DOHH2 (cell line): ENCODE results near the gene TMEM176A.

ENCODE experiments used
- H3F3A ChIP-seq: fragments of 200-600 bp; sonication (generic), shearing (Covaris generic); 2 replicates; pipeline ENCODE4 v1.6.0; 2016; ENCODE audit warnings: antibody characterized with exemption, mild to moderate bottlenecking; ENCODE audit not compliant: control insufficient read depth, insufficient read depth
- H3K27ac ChIP-seq: fragments of 200-600 bp; sonication (generic); 2 replicates; pipeline ENCODE4 v1.5.1; 2014; ENCODE audit warnings: low read depth, mild to moderate bottlenecking, low read length, moderate library complexity
- H3K27me3 ChIP-seq: fragments of 200-600 bp; sonication (generic); 2 replicates; pipeline ENCODE4 v1.6.1; 2014; ENCODE audit warnings: mild to moderate bottlenecking, low read length, mixed read lengths; ENCODE audit not compliant: control insufficient read depth
- H3K36me3 ChIP-seq: fragments of 200-600 bp; sonication (generic); 2 replicates; pipeline ENCODE4 v1.6.1; 2014; ENCODE audit warnings: mild to moderate bottlenecking, low read length, moderate library complexity, mixed read lengths; ENCODE audit not compliant: control insufficient read depth
- H3K4me1 ChIP-seq: fragments of 200-600 bp; sonication (generic); 2 replicates; pipeline ENCODE4 v1.6.1; 2014; ENCODE audit warnings: mild to moderate bottlenecking, low read length, mixed read lengths; ENCODE audit not compliant: control insufficient read depth
- H3K4me2 ChIP-seq: fragments of 200-600 bp; sonication (generic); 2 replicates; pipeline ENCODE4 v1.6.0; 2014; ENCODE audit warnings: mild to moderate bottlenecking, low read length, moderate library complexity
- H3K4me3 ChIP-seq: fragments of 200-600 bp; sonication (generic); 2 replicates; pipeline ENCODE4 v1.5.1; 2014; ENCODE audit warnings: mild to moderate bottlenecking, low read length, mixed read lengths
- H3K79me2 ChIP-seq: fragments of 200-600 bp; sonication (generic); 2 replicates; pipeline ENCODE4 v1.6.1; 2014; ENCODE audit warnings: mild to moderate bottlenecking, low read length, mixed read lengths; ENCODE audit not compliant: control insufficient read depth
- H3K9me2 ChIP-seq: fragments of 200-600 bp; sonication (generic); replicated peaks from 2 replicates; pipeline ENCODE4 v1.6.1; 2014; ENCODE audit warnings: mild to moderate bottlenecking, low read length, mixed read lengths; ENCODE audit not compliant: control insufficient read depth
- H3K9me3 ChIP-seq: fragments of 200-600 bp; sonication (generic); 2 replicates; pipeline ENCODE4 v1.6.1; 2014; ENCODE audit warnings: antibody characterized with exemption, low read length, mixed read lengths; ENCODE audit not compliant: control insufficient read depth, insufficient read depth
- H4K20me1 ChIP-seq: fragments of 200-600 bp; sonication (generic); 2 replicates; pipeline ENCODE4 v1.6.0; 2014; ENCODE audit warnings: low read depth, mild to moderate bottlenecking, antibody characterized with exemption, low read length, moderate library complexity; ENCODE audit not compliant: control insufficient read depth, insufficient read depth
- EZH2phosphoT487 ChIP-seq: fragments of 200-600 bp; sonication (generic); IDR thresholded peaks from 2 replicates; pipeline ENCODE4 v1.6.1; 2017; ENCODE audit warnings: borderline replicate concordance, mild to moderate bottlenecking, antibody characterized with exemption, low read length, moderate library complexity, mixed read lengths
- TF ChIP-seq, protein P1 (sequence below): fragments of 200-600 bp; sonication (generic); IDR thresholded peaks from one replicate; pipeline ENCODE4 v1.5.1; 2014; ENCODE audit warnings: antibody characterized with exemption, mild to moderate bottlenecking, low read depth, low read length; ENCODE audit not compliant: poor library complexity, severe bottlenecking

TMEM176A gene

DNA sequence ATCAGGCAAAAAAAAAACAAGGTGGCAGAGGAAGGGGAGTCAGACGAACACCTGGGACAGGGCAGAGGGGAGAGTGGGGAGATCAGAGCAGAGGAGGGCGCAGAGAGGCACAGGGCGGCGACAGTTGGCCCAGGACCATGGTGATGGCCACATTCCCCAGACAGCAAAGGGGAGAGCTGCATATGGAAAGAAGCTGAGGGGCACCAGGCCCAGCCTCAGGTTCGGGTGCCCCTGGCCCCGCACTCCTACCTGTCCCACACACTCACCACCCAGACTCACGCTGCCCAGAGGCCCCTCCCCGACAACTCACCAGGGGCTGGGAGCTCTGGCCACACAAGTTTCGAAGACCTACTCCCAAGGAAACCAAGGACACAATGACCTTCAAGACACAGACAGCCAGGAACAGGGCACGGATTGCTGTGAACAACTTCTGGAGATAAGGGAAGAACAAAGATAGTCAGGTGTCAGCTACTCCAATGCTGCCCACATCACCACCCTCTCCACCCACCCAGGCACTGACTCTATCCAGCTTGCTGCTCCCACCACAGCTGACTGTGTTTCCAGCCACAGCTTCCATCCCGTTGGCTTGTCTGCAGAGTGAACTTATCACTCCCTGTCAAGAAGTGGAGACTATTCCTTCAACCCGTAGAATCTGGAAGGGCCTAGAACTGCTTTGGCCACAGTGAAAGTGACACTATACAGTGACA lies 8.7 kb upstream of the TMEM176A start:
- H3K79me2 ChIP-seq = no peaks in the 10 kb centered on the region
- peaks cover 8% of the 10 kb centered on the region for H3K4me1 ChIP-seq
- no peak overlapping the region for H3K27ac ChIP-seq
- no peaks in the 10 kb centered on the region for H3F3A ChIP-seq
- no peak overlapping the region for H3K4me2 ChIP-seq
- no peaks in the 10 kb centered on the region for H3K9me3 ChIP-seq
- H3K36me3 ChIP-seq = no peaks in the 10 kb centered on the region
- TF ChIP-seq EZH2phosphoT487 = no peak
- no peaks in the 10 kb centered on the region for H4K20me1 ChIP-seq
- no peak overlapping the region for H3K4me3 ChIP-seq
- H3K9me2 ChIP-seq = no peaks in the 10 kb centered on the region
- H3K27me3 ChIP-seq = peaks cover 15% of the 10 kb centered on the region; the same call in 1 of the 2 replicates

DNA sequence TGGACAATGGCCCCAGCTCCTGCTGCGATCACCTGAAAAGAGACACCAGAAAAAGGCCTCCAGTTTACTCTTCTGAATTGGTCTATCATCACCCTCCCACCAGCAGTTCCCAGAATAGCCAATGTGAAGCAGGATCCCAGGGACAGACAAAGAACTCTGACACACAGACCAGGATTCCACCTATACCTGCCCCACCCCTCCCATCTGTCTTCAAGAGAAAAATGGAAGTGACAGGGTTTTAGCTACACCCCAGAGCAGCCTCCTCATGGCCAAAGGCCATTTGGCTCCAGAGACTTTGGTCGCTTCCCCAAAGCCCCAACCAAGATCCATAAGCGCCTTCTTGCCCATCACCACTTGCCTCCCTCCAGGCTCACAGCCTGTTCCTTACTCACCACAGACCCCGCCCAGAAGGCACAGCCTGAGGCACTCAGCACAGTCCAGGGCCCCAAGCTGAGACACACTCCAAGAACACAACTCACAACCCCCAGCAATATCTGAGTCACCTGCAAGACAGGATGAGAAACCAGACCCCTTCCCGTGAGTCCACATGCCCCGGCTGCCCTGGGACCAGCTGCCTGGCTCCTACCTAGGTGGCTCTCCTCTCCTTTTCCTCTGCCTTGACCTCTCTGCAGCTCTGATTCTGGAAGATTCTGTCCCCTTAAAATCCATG lies 6.9 kb upstream of the TMEM176A start:
- no peaks in the 10 kb centered on the region for H3K36me3 ChIP-seq
- TF ChIP-seq, protein P1, sequence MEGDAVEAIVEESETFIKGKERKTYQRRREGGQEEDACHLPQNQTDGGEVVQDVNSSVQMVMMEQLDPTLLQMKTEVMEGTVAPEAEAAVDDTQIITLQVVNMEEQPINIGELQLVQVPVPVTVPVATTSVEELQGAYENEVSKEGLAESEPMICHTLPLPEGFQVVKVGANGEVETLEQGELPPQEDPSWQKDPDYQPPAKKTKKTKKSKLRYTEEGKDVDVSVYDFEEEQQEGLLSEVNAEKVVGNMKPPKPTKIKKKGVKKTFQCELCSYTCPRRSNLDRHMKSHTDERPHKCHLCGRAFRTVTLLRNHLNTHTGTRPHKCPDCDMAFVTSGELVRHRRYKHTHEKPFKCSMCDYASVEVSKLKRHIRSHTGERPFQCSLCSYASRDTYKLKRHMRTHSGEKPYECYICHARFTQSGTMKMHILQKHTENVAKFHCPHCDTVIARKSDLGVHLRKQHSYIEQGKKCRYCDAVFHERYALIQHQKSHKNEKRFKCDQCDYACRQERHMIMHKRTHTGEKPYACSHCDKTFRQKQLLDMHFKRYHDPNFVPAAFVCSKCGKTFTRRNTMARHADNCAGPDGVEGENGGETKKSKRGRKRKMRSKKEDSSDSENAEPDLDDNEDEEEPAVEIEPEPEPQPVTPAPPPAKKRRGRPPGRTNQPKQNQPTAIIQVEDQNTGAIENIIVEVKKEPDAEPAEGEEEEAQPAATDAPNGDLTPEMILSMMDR = no peak
- no peak for TF ChIP-seq EZH2phosphoT487
- no peaks in the 10 kb centered on the region for H3K9me3 ChIP-seq
- no peaks in the 10 kb centered on the region for H3K9me2 ChIP-seq
- H3F3A ChIP-seq = no peaks in the 10 kb centered on the region
- H3K79me2 ChIP-seq = no peaks in the 10 kb centered on the region
- peaks cover 15% of the 10 kb centered on the region; the same call in 1 of the 2 replicates for H3K27me3 ChIP-seq
- H3K4me3 ChIP-seq = no peak overlapping the region
- H3K4me2 ChIP-seq = no peak overlapping the region
- no peaks in the 10 kb centered on the region for H4K20me1 ChIP-seq
- no peak overlapping the region for H3K27ac ChIP-seq
- no peaks in the 10 kb centered on the region for H3K4me1 ChIP-seq

DNA sequence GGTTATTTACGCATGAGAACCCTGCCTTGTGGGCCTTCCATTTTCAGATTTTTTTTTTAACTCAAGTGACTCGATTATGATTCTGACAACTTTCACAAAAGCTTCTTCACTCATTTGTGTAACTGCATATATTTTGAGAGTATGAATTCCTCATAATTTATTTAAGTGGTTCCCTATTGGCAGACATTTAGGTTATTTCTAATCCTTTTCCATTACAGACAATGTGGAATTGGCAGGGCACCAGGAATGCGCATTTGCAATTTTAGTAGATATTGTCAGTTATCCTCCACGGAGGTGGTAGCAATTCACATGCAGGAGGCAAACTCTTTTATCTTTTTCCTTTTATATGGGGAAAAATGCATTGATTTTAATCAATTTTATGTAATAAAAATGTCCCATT lies 2.9 kb upstream of the TMEM176A start:
- no peaks in the 10 kb centered on the region for H4K20me1 ChIP-seq
- no peak overlapping the region for H3K27ac ChIP-seq
- H3K79me2 ChIP-seq = no peaks in the 10 kb centered on the region
- peaks cover 7% of the 10 kb centered on the region; the same call in 1 of the 2 replicates for H3K27me3 ChIP-seq
- no peaks in the 10 kb centered on the region for H3F3A ChIP-seq
- H3K4me2 ChIP-seq = no peak overlapping the region
- no peaks in the 10 kb centered on the region for H3K9me2 ChIP-seq
- no peak for TF ChIP-seq EZH2phosphoT487
- TF ChIP-seq, protein P1 = no peak
- no peaks in the 10 kb centered on the region for H3K4me1 ChIP-seq
- no peaks in the 10 kb centered on the region for H3K36me3 ChIP-seq
- no peak overlapping the region for H3K4me3 ChIP-seq
- H3K9me3 ChIP-seq = no peaks in the 10 kb centered on the region

DNA sequence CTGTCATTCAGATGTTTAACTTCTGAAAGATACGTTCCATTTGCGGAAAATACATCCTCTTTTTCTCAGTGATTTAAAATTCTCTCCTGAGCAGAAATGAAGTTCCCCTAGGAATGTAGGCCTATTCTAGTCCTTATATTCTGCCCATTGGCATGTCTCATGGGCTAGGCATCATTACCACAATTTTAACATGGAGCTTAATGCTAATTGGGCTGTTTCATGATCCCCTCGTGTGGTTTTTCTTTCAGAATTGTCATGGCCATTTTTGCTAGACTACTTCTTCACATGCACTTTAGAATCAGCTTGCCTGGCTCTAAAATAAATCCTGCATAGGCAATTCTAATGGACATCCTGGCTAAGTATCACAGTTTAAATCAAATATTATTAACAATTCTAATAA lies 1.4 kb upstream of the TMEM176A start:
- no peaks in the 10 kb centered on the region for H3K4me1 ChIP-seq
- H3K27ac ChIP-seq = no peak overlapping the region
- H3F3A ChIP-seq = no peaks in the 10 kb centered on the region
- no peaks in the 10 kb centered on the region for H3K36me3 ChIP-seq
- no peak overlapping the region for H3K4me2 ChIP-seq
- H3K27me3 ChIP-seq = no peaks in the 10 kb centered on the region
- no peak overlapping the region for H3K4me3 ChIP-seq
- no peaks in the 10 kb centered on the region for H4K20me1 ChIP-seq
- H3K9me3 ChIP-seq = no peaks in the 10 kb centered on the region
- no peaks in the 10 kb centered on the region for H3K9me2 ChIP-seq
- TF ChIP-seq EZH2phosphoT487 = no peak
- TF ChIP-seq, protein P1 = no peak
- H3K79me2 ChIP-seq = no peaks in the 10 kb centered on the region
